Thyroid gland (tissue), 4 donors: ENCODE results near the gene NBAS. TPM values are rescaled to one million over a fixed set of nuclear protein-coding genes. Genes with fewer than 3 reads are reported as not detected.

ENCODE experiments used
- DNase-seq, 2 donors: peaks; one replicate each; pipeline ENCODE4 v3.0.0-alpha.2; 2019
- H3K27ac ChIP-seq, 3 donors: fragments of 200-600 bp; sonication (generic); 1 replicate in 2 of 3; 2 replicates in 1 of 3; pipeline ENCODE4 v1.5.1; 2016 to 2019; ENCODE audit warnings: mild to moderate bottlenecking in 1 of 3, moderate library complexity in 1 of 3
- H3K27me3 ChIP-seq: fragments of 200-600 bp; sonication (generic); one replicate; pipeline ENCODE4 v1.5.1; 2019
- H3K36me3 ChIP-seq, 2 donors: fragments of 200-600 bp; sonication (generic); one replicate each; pipeline ENCODE4 v1.5.1; 2016 to 2019
- H3K4me1 ChIP-seq, 2 donors: fragments of 200-600 bp; sonication (generic); one replicate each; pipeline ENCODE4 v1.5.1; 2017 to 2019
- H3K4me3 ChIP-seq, 3 donors: fragments of 200-600 bp; sonication (generic); replicated peaks in 1 of 3; 1 replicate in 2 of 3; 2 replicates in 1 of 3; pipeline ENCODE4 v1.5.1; 2016; ENCODE audit warnings: mild to moderate bottlenecking in 1 of 3
- H3K9me3 ChIP-seq: fragments of 200-600 bp; sonication (generic); one replicate; pipeline ENCODE4 v1.5.1; 2017
- CTCF ChIP-seq, 6 experiments: fragments of 200-600 bp in 3 of 6; fragments of 450-650 bp in 3 of 6; sonication (generic) in 3 of 6; IDR thresholded peaks; one replicate each; pipeline ENCODE4 v1.5.1; 2016 to 2019; ENCODE audit warnings: antibody characterized with exemption in 6 of 6, mild to moderate bottlenecking in 2 of 6, inconsistent platforms in 1 of 6, moderate library complexity in 1 of 6
- POLR2A ChIP-seq, 2 donors: fragments of 450-650 bp; IDR thresholded peaks; one replicate each; pipeline ENCODE4 v1.6.1; 2017; ENCODE audit warnings: antibody characterized with exemption in 2 of 2, mild to moderate bottlenecking in 2 of 2, moderate library complexity in 1 of 2
- WGBS, 2 donors: methylation state at CpG; one replicate each; pipeline ENCODE4 v1.1.5; 2017; 5-methylcytosine and 5-hydroxymethylcytosine counted together
- intact Hi-C: fragments of 100-400 bp; cut with DNase I; formaldehyde crosslinking; loops from one replicate; pipeline ENCODE4 v1.15.1; 2023
- total RNA-seq, 4 donors: library from RNA; depleted of rRNA; stranded (reverse); fragments of >200 nt; gene quantifications; one replicate each; pipeline ENCODE4 v1.2.3, GENCODE V29; 2016

The NBAS gene
- total RNA-seq, 4 donors from 2014 or later, result 50.4 to 71.5 (median 54.7) TPM

- no peak for TF ChIP-seq CTCF (IDR thresholded peaks at IDR 0.05)
- TF ChIP-seq POLR2A (IDR thresholded peaks at IDR 0.05), result no peak
- Histone ChIP-seq H3K9me3 (no peaks in the 10 kb centered on the region), H3K4me1 (no peaks in the 10 kb centered on the region), H3K27me3 (no peaks in the 10 kb centered on the region), H3K27ac (no peak overlapping the region), H3K4me3 (no peak overlapping the region), H3K36me3 (peaks cover 0 to 2% of the 10 kb centered on the region in 2 donors)
- DNase-seq, result peak; percentile 3 to 6
- 85 to 89% methylated on average over 7 of the region's 7 CpGs for WGBS, 2 donors
- intact Hi-C loops, result no loop called here
Observed at GRCh38 chr2:15383695-15384350, 177.3 kb downstream of the NBAS start.

DNA sequence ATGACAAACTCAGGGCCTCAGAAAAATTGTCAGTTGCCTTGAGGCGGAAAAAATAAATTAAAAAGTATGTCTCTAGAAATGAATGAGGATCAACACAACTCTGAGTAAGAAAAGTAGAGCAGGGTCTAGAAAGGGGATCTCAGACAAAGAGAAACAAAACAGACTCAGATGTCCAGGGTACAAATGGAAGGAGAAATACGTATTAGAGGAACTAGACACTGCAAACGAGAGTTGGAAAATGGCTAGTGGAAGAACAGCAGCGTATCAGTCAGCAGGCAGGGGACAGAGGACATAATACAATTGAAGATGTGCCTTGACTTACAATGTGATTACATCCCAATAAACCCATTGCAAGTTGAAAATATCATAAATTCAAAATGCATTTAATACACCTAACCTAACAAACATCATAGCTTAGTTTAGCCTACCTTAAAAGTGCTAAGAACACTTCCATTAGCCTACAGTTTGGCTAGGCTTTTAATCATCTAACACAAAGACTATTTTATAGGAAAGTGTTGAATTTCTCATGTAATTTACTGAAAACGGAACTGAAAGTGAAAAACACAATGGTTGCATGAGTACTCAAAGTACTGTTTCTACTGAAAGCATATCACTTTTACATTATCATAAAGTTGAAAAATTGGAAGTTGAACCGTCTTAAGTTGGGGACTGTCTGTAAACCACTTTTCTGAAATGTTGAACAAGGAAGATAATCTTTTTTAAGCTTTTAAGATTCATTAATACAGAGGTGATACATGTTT lies 182.8 kb downstream of the NBAS start:
- Histone ChIP-seq H3K4me1 (no peaks in the 10 kb centered on the region), H3K4me3 (no peak overlapping the region), H3K9me3 (no peaks in the 10 kb centered on the region), H3K27ac (no peak overlapping the region), H3K36me3 (peaks cover 0 to 2% of the 10 kb centered on the region in 2 donors), H3K27me3 (no peaks in the 10 kb centered on the region)
- TF ChIP-seq CTCF (IDR thresholded peaks at IDR 0.05), result no peak
- no peak for TF ChIP-seq POLR2A (IDR thresholded peaks at IDR 0.05)
- intact Hi-C loops, result no loop called here
- no peak for DNase-seq
- 80 to 89% methylated on average over 6 of the region's 6 CpGs for WGBS, 2 donors

DNA sequence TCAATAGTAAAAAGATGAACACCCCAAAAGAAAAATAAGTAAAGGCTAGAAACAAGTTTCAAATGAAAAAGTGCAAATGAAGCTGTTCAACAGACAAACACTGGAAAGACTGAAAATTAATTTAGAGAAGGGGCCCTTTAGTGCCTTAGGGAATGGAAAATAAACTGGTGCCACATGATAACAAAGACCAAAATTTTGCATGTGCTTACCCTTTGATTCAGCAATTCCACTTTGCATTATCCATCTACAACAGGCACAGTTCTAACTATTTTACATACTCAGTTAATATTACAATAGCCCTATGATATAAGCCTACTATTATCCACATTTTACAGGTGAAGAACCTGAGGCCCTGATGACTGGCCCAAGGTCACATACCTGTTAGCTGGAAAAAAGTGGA lies 183.9 kb downstream of the NBAS start:
- H3K27ac ChIP-seq, result no peak overlapping the region
- peaks cover 0 to 2% of the 10 kb centered on the region in 2 donors for H3K36me3 ChIP-seq
- intact Hi-C loops, result no loop called here
- H3K9me3 ChIP-seq, result no peaks in the 10 kb centered on the region
- H3K4me1 ChIP-seq, result no peaks in the 10 kb centered on the region
- no peak for DNase-seq
- H3K4me3 ChIP-seq, result no peak overlapping the region
- H3K27me3 ChIP-seq, result no peaks in the 10 kb centered on the region
- no peak for TF ChIP-seq CTCF (IDR thresholded peaks at IDR 0.05)
- TF ChIP-seq POLR2A (IDR thresholded peaks at IDR 0.05), result no peak

DNA sequence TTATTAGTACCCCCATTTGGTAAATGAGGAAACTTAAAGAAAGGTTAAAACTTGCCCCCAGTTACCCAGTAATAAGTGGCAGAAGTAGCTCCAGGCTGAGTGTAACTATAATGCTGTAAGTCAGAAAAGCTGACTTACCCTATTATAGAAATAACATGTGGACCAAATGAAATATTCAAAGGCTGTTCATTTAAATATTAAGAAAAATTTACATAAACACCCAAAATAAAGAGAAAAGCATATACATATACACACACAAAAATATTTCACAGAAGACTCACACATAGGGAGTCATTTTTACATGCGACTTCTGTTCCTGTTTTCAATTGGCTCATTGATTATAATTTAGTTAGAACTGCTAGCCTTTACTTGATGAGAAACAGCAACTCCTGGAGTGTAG lies 189.1 kb downstream of the NBAS start:
- TF ChIP-seq POLR2A (IDR thresholded peaks at IDR 0.05), result no peak
- Histone ChIP-seq H3K4me1 (no peaks in the 10 kb centered on the region), H3K9me3 (no peaks in the 10 kb centered on the region), H3K4me3 (no peak overlapping the region), H3K27ac (no peak overlapping the region), H3K27me3 (no peaks in the 10 kb centered on the region), H3K36me3 (no peaks in the 10 kb centered on the region)
- intact Hi-C loops, result no loop called here
- 94 to 97% methylated on average over 1 of the region's 1 CpG for WGBS, 2 donors
- no peak for DNase-seq

DNA sequence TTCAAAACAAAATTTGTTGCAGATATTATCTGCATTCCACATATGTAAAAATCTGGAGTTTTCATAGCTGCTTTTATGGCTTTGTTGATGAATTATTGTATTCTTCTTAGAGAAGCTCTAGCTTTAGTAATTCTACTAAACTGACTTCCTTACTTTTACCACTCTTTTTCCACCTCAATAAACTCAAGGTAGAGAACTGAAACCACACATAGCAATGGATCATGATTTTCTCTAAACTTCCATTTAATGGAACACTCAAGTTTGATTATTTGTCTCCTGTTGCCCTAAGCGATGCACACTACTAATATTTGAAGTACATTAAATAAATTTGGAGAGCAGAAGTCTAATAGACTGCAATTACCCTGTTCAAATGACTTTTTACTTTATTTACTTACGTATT lies 192.0 kb downstream of the NBAS start:
- intact Hi-C loops, result no loop called here
- no peak overlapping the region for H3K27ac ChIP-seq
- 97 to 99% methylated on average over 2 of the region's 2 CpGs for WGBS, 2 donors

More for the DNA sequence above, 192.0 kb downstream of the NBAS start:
- Histone ChIP-seq H3K4me1 (no peaks in the 10 kb centered on the region), H3K27me3 (no peaks in the 10 kb centered on the region), H3K9me3 (no peaks in the 10 kb centered on the region), H3K4me3 (no peak overlapping the region), H3K36me3 (peaks cover 0 to 3% of the 10 kb centered on the region in 2 donors)
- TF ChIP-seq CTCF (IDR thresholded peaks at IDR 0.05), result no peak
- no peak for TF ChIP-seq POLR2A (IDR thresholded peaks at IDR 0.05)
- DNase-seq, result no peak
